ENCODE data around the gene ALDH2.
"Not testable (repeated sequence)": the region's sequence is repeated elsewhere in the genome, so short reads cannot be mapped to it uniquely, and the experiment has no call there.

ALDH2 gene

GRCh38 chr12:111766608-111767361 lies at the start of gene ALDH2:
TSS of gene ALDH2 (plus strand) at chr12:111766933. CDS start at chr12:111766983, 50 bp downstream.
- DNase-seq (ENCODE audit: low spot score): peak; percentile 77

GRCh38 chr12:111719316-111719715 lies 47.4 kb upstream of the ALDH2 start:
- not testable (repeated sequence) for DNase-seq (ENCODE audit: low spot score)

GRCh38 chr12:111720457-111720856 lies 46.3 kb upstream of the ALDH2 start:
- DNase-seq (ENCODE audit: low spot score): no peak

- DNase-seq (ENCODE audit: low spot score): not testable (repeated sequence)
These were observed 42.9 kb upstream of the ALDH2 start for GRCh38 chr12:111723646-111724360.

GRCh38 chr12:111728795-111729194 lies 37.9 kb upstream of the ALDH2 start:
- DNase-seq (ENCODE audit: low spot score): no peak

- peak; percentile 80 for DNase-seq (ENCODE audit: low spot score)
These were observed 36.3 kb upstream of the ALDH2 start for GRCh38 chr12:111730420-111730819.

GRCh38 chr12:111732786-111733185 lies 33.9 kb upstream of the ALDH2 start:
- DNase-seq (ENCODE audit: low spot score): no peak

GRCh38 chr12:111733340-111733915 lies 33.3 kb upstream of the ALDH2 start:
- no peak for DNase-seq (ENCODE audit: low spot score)

- not testable (repeated sequence) for DNase-seq (ENCODE audit: low spot score)
These were observed 27.2 kb upstream of the ALDH2 start for GRCh38 chr12:111739524-111739923.

GRCh38 chr12:111741235-111741812 lies 25.4 kb upstream of the ALDH2 start:
- DNase-seq (ENCODE audit: low spot score): no peak

- no peak for DNase-seq (ENCODE audit: low spot score)
These were observed 21.5 kb upstream of the ALDH2 start for GRCh38 chr12:111745211-111745610.

GRCh38 chr12:111747333-111747732 lies 19.4 kb upstream of the ALDH2 start:
- no peak for DNase-seq (ENCODE audit: low spot score)

- no peak for DNase-seq (ENCODE audit: low spot score)
These were observed 18.5 kb upstream of the ALDH2 start for GRCh38 chr12:111748151-111748672.

- DNase-seq (ENCODE audit: low spot score): no peak
These were observed 17.9 kb upstream of the ALDH2 start for GRCh38 chr12:111748867-111749266.

GRCh38 chr12:111749391-111749790 lies 17.3 kb upstream of the ALDH2 start:
- no peak for DNase-seq (ENCODE audit: low spot score)

- no peak for DNase-seq (ENCODE audit: low spot score)
These were observed 13.4 kb upstream of the ALDH2 start for GRCh38 chr12:111753144-111753881.

GRCh38 chr12:111754671-111755070 lies 12.1 kb upstream of the ALDH2 start:
- no peak for DNase-seq (ENCODE audit: low spot score)

GRCh38 chr12:111756196-111756595 lies 10.5 kb upstream of the ALDH2 start:
- no peak for DNase-seq (ENCODE audit: low spot score)

GRCh38 chr12:111756681-111757080 lies 10.1 kb upstream of the ALDH2 start:
- no peak for DNase-seq (ENCODE audit: low spot score)

GRCh38 chr12:111757361-111758119 lies 9.2 kb upstream of the ALDH2 start:
- peak; percentile 61 for DNase-seq (ENCODE audit: low spot score)

- no peak for DNase-seq (ENCODE audit: low spot score)
These were observed 8.6 kb upstream of the ALDH2 start for GRCh38 chr12:111758120-111758561.

Data from NAMALWA (cell line).